PFSK-1 (cell line): ENCODE data around the gene ZFAND3.

ENCODE experiments used
- REST ChIP-seq, 2 experiments: IDR thresholded peaks; 2 replicates each; pipeline versions ENCODE4 v1.6.1 to v1.8.0; 2011 to 2012; ENCODE audit warnings: low read depth in 2 of 2, low read length in 2 of 2, control low read depth in 1 of 2, inconsistent platforms in 1 of 2, mild to moderate bottlenecking in 1 of 2, moderate library complexity in 1 of 2; ENCODE audit not compliant: insufficient read depth in 1 of 2
- TAF1 ChIP-seq: IDR thresholded peaks from 2 replicates; pipeline ENCODE4 v1.6.1; 2012; ENCODE audit warnings: low read length, control low read depth, borderline replicate concordance; ENCODE audit not compliant: insufficient read depth

DNA sequence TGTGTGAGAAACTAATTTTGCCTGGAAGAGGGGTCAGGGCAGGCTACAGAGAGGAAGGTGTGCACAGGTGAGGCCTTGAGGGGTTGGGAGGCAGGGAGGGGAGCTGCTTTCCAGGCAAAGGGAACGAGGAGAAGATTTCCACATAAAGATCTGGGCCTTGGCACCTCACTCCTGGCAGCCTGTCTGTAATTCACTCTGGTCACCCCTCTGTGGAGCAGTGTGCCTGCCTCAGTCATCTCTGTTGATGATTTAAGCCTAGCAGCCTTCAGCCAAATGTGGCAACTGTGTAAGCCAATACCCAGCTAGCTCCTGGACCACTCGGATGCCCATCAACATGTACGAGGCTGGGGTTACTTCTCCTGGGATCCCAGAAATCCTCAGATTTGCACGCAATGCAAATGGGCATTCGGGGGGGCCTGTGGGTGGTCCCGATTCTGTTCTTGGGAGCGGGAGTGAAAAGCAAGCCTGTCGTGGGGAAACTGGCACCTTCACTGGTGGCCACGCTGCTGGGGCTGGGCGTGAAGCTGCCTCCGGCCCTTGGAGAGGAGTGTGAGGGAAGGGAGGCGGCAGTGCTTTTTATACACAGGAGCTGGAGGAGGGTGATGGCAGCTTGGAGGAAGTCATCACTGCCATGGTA lies 360.4 kb downstream of the ZFAND3 start:
- TF ChIP-seq REST (IDR thresholded peaks at IDR 0.05; ENCODE audit: insufficient read depth in 1 of 2, low read depth in 2 of 2, low read length in 2 of 2) (no peak), TAF1 (no peak)
